ENCODE results near the gene CAMKK2. TPM values are rescaled to one million over a fixed set of nuclear protein-coding genes. Genes with fewer than 3 reads are reported as not detected.
"Not testable (repeated sequence)": the region's sequence is repeated elsewhere in the genome, so short reads cannot be mapped to it uniquely, and the experiment has no call there.

CAMKK2 gene
- total RNA-seq, 1 experiment from 2014 or later = 26.7 TPM

- Histone ChIP-seq H3K4me2 (no peak overlapping the region), H3K4me3 (no peak overlapping the region), H3F3A (ENCODE audit: insufficient read depth, low read depth) (no peaks in the 10 kb centered on the region), H3K27ac (no peak overlapping the region), H2AFZ (no peak overlapping the region), H3K9me3 (ENCODE audit: insufficient read depth, low read depth) (no peaks in the 10 kb centered on the region), H3K36me3 (ENCODE audit: low read depth) (no peaks in the 10 kb centered on the region), H3K27me3 (ENCODE audit: insufficient read depth, low read depth) (no peaks in the 10 kb centered on the region), H3K9me2 (ENCODE audit: insufficient read depth) (no peaks in the 10 kb centered on the region), H3K4me1 (replicated peaks; ENCODE audit: insufficient read depth) (no peaks in the 10 kb centered on the region), H4K20me1 (ENCODE audit: insufficient read depth) (no peaks in the 10 kb centered on the region), H3K79me2 (ENCODE audit: low read depth) (no peaks in the 10 kb centered on the region)
- BruUV-seq (replicated peaks) = no TSS peak
- TF ChIP-seq, protein P1, sequence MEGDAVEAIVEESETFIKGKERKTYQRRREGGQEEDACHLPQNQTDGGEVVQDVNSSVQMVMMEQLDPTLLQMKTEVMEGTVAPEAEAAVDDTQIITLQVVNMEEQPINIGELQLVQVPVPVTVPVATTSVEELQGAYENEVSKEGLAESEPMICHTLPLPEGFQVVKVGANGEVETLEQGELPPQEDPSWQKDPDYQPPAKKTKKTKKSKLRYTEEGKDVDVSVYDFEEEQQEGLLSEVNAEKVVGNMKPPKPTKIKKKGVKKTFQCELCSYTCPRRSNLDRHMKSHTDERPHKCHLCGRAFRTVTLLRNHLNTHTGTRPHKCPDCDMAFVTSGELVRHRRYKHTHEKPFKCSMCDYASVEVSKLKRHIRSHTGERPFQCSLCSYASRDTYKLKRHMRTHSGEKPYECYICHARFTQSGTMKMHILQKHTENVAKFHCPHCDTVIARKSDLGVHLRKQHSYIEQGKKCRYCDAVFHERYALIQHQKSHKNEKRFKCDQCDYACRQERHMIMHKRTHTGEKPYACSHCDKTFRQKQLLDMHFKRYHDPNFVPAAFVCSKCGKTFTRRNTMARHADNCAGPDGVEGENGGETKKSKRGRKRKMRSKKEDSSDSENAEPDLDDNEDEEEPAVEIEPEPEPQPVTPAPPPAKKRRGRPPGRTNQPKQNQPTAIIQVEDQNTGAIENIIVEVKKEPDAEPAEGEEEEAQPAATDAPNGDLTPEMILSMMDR (conservative IDR thresholded peaks at IDR 0.05) = no peak
- no peak for TF ChIP-seq EZH2 (IDR thresholded peaks at IDR 0.05; ENCODE audit: low read depth)
- CTCF ChIA-PET = no interaction called here
- intact Hi-C loops (cut with micrococcal nuclease; ENCODE audit: unreplicated experiment) = no loop called here
- no peak for DNase-seq
- POLR2A ChIA-PET (ENCODE audit: unreplicated experiment) = no interaction called here
Measured at GRCh38 chr12:121283841-121284240, 12.7 kb downstream of the CAMKK2 start.

DNA sequence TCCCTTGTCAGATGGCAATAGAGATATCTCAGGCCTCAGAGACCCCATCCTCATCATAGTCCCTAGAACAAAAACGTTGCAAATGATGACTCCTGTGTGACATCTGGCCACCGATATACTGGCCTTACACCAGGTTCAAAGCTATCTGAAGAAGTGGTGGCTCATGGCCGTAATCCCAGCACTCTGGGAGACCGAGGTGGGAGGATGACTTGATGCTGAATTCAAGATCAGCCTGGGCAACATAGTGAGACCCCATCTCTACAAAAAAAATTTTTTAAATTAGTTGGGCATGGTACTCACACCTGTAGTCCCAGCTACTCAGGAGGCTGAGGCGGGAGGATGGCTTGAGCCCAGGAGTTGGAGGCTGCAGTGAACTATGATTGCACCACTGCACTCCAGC lies 13.1 kb downstream of the CAMKK2 start:
- TF ChIP-seq, protein P1 (conservative IDR thresholded peaks at IDR 0.05) = no peak
- no peak for TF ChIP-seq EZH2 (IDR thresholded peaks at IDR 0.05; ENCODE audit: low read depth)
- Histone ChIP-seq H3K27me3 (ENCODE audit: insufficient read depth, low read depth) (no peaks in the 10 kb centered on the region), H2AFZ (no peak overlapping the region), H3K79me2 (ENCODE audit: low read depth) (no peaks in the 10 kb centered on the region), H3F3A (ENCODE audit: insufficient read depth, low read depth) (no peaks in the 10 kb centered on the region; the same call in 1 of the 2 replicates), H3K9me2 (ENCODE audit: insufficient read depth) (no peaks in the 10 kb centered on the region), H3K36me3 (ENCODE audit: low read depth) (no peaks in the 10 kb centered on the region), H3K4me3 (no peak overlapping the region), H3K4me1 (replicated peaks; ENCODE audit: insufficient read depth) (no peaks in the 10 kb centered on the region), H4K20me1 (ENCODE audit: insufficient read depth) (no peaks in the 10 kb centered on the region), H3K27ac (no peak overlapping the region), H3K9me3 (ENCODE audit: insufficient read depth, low read depth) (no peaks in the 10 kb centered on the region), H3K4me2 (no peak overlapping the region)
- intact Hi-C loops (cut with micrococcal nuclease; ENCODE audit: unreplicated experiment) = no loop called here
- DNase-seq = no peak
- no TSS peak for BruUV-seq (replicated peaks)
- CTCF ChIA-PET = no interaction called here
- POLR2A ChIA-PET (ENCODE audit: unreplicated experiment) = no interaction called here

DNA sequence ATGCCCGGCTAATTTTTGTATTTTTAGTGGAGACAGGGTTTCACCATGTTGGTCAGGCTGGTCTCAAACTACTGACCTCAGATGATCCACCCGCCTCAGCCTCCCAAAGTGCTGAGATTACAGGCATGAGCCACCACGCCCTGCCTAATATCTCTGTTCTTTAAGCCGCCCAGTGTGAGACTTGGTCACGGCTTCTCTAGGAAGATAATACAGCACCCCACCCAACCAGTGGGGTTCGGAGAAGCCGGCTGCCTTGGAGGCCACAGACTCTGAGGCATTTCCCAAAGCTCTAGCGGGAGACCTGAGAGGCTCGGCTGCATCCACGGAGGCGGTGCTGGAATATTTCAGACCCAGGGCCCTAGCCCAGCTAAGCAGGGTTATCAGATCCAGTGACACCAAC lies 13.6 kb downstream of the CAMKK2 start:
- POLR2A ChIA-PET (ENCODE audit: unreplicated experiment); H2AFZ ChIP-seq; H3K4me2 ChIP-seq; H3K27ac ChIP-seq; H3K9me2 ChIP-seq (ENCODE audit: insufficient read depth); BruUV-seq (replicated peaks); H3K9me3 ChIP-seq (ENCODE audit: insufficient read depth, low read depth); intact Hi-C loops (cut with micrococcal nuclease; ENCODE audit: unreplicated experiment); DNase-seq; H3K36me3 ChIP-seq (ENCODE audit: low read depth); H3K4me3 ChIP-seq; H3K79me2 ChIP-seq (ENCODE audit: low read depth); H4K20me1 ChIP-seq (ENCODE audit: insufficient read depth); H3K4me1 ChIP-seq (replicated peaks; ENCODE audit: insufficient read depth); H3F3A ChIP-seq (ENCODE audit: insufficient read depth, low read depth); H3K27me3 ChIP-seq (ENCODE audit: insufficient read depth, low read depth); CTCF ChIA-PET: not testable (repeated sequence)

DNA sequence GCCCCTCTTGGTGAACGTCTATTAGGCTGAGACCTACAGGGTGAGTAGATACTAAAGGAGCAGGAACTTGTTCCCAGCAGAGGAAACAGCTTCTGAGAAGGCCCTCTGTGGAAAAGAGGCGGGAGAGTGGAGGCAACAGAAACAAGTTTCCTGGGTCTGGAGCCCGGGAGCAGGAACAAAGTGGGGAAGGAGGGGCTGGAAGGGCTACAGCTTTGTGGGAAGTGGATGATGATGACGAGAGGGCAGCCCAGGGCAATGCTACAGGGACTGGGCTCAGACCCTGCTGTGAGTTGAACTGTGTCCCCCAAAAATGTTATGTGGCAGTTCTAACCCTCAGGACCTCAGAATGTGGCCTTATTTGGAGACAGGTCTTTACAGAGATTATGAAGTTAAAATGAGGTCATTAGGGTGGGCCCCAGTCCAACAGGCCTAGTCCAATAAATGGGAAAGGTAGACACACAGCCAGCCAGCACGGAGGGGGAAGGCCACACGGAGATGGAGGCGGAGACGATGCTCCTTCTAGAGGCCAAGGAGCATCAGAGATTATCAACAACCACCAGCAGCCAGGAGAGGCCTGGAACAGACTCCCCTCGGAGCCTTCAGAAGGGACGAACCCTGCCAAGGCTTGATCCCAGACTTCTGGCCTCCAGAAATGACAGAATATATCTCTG lies 14.3 kb downstream of the CAMKK2 start:
- ChIA-PET POLR2A (ENCODE audit: unreplicated experiment) (no interaction called here), CTCF (no interaction called here)
- no TSS peak for BruUV-seq (replicated peaks)
- no peak overlapping the region for H3K4me2 ChIP-seq
- intact Hi-C loops (cut with micrococcal nuclease; ENCODE audit: unreplicated experiment) = no loop called here
- H2AFZ ChIP-seq = no peak overlapping the region
- no peak for DNase-seq
- H3K79me2 ChIP-seq (ENCODE audit: low read depth) = no peaks in the 10 kb centered on the region
- H3K27ac ChIP-seq = no peak overlapping the region
- no peaks in the 10 kb centered on the region for H3K9me2 ChIP-seq (ENCODE audit: insufficient read depth)
- no peaks in the 10 kb centered on the region for H3K27me3 ChIP-seq (ENCODE audit: insufficient read depth, low read depth)
- peaks cover 7% of the 10 kb centered on the region for H3F3A ChIP-seq (ENCODE audit: insufficient read depth, low read depth)
- TF ChIP-seq, protein P1 (conservative IDR thresholded peaks at IDR 0.05) = no peak
- TF ChIP-seq EZH2 (IDR thresholded peaks at IDR 0.05; ENCODE audit: low read depth) = no peak
- no peaks in the 10 kb centered on the region for H3K36me3 ChIP-seq (ENCODE audit: low read depth)
- H3K9me3 ChIP-seq (ENCODE audit: insufficient read depth, low read depth) = no peaks in the 10 kb centered on the region
- H4K20me1 ChIP-seq (ENCODE audit: insufficient read depth) = no peaks in the 10 kb centered on the region
- H3K4me1 ChIP-seq (replicated peaks; ENCODE audit: insufficient read depth) = peaks cover 2% of the 10 kb centered on the region
- H3K4me3 ChIP-seq = no peak overlapping the region

DNA sequence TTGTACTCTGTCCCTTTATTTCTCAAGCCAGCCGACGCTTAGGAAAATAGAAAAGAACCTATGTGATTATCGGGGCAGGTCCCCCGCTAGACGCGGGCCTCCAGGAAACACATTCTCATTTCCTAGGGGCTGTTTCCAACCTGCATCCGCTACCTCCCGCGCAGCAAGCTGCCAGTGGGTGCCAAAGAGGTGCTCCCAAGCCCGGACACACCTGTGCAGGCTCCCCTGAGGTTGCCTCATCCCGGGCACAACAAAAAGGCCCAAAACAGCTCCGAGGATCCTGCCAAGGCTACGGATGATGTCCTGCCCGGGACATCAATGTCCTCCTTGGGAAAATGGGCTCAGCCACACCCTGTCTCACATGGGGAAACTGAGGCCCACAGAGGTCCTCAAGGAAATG lies 15.4 kb downstream of the CAMKK2 start:
- H3K4me3 ChIP-seq; H3F3A ChIP-seq (ENCODE audit: insufficient read depth, low read depth); H3K27me3 ChIP-seq (ENCODE audit: insufficient read depth, low read depth); H3K9me3 ChIP-seq (ENCODE audit: insufficient read depth, low read depth); H3K27ac ChIP-seq; H4K20me1 ChIP-seq (ENCODE audit: insufficient read depth); intact Hi-C loops (cut with micrococcal nuclease; ENCODE audit: unreplicated experiment); DNase-seq; H3K9me2 ChIP-seq (ENCODE audit: insufficient read depth); H3K4me2 ChIP-seq; H2AFZ ChIP-seq; POLR2A ChIA-PET (ENCODE audit: unreplicated experiment); H3K36me3 ChIP-seq (ENCODE audit: low read depth); H3K79me2 ChIP-seq (ENCODE audit: low read depth); BruUV-seq (replicated peaks); CTCF ChIA-PET: not testable (repeated sequence)
- H3K4me1 ChIP-seq (replicated peaks; ENCODE audit: insufficient read depth) = peaks cover 12% of the 10 kb centered on the region

All from PC-9 (cell line).